WTC11 (cell line): ENCODE measurements around the gene CPAMD8. TPM values are rescaled to one million over a fixed set of nuclear protein-coding genes. Genes with fewer than 3 reads are reported as not detected.

ENCODE experiments used
- ATAC-seq: fragments of 200-7000 bp; cut with Tn5 transposase; 2 replicates; pipeline ENCODE4 v1.10.0; 2021; ENCODE audit warnings: mild to moderate bottlenecking, moderate library complexity
- CTCF ChIA-PET: fragments of 300-600 bp; sonication (Branson Sonifier 250); formaldehyde crosslinking; loops from one replicate; lab custom pipeline; 2021; ENCODE audit warnings: antibody characterized with exemption; lab: Charles Lee
- POLR2A ChIA-PET: fragments of 350-600 bp; sonication (Branson Sonifier 250); formaldehyde crosslinking; loops from one replicate; lab custom pipeline; 2021; ENCODE audit warnings: antibody characterized with exemption; lab: Charles Lee
- DNase-seq: peaks from one replicate; pipeline ENCODE4 v3.0.0; 2021; ENCODE audit warnings: low spot score
- H3K27ac Mint-ChIP-seq: 2 replicates; pipeline ENCODE4 v1.8.0; 2021; ENCODE audit warnings: mixed read lengths
- H3K27me3 Mint-ChIP-seq: 2 replicates; pipeline ENCODE4 v1.8.0; 2021; ENCODE audit warnings: low read depth, mild to moderate bottlenecking, moderate library complexity, mixed read lengths
- H3K36me3 Mint-ChIP-seq: 2 replicates; pipeline ENCODE4 v1.8.0; 2021; ENCODE audit warnings: mixed read lengths
- H3K4me1 Mint-ChIP-seq: 2 replicates; pipeline ENCODE4 v1.8.0; 2022; ENCODE audit warnings: mixed read lengths
- H3K4me3 Mint-ChIP-seq: 2 replicates; pipeline ENCODE4 v1.8.0; 2021; ENCODE audit warnings: mild to moderate bottlenecking, moderate library complexity, mixed read lengths
- H3K9me3 Mint-ChIP-seq: 2 replicates; pipeline ENCODE4 v1.8.0; 2021; ENCODE audit warnings: mixed read lengths
- CDX4 ChIP-seq: fragments of 250-450 bp; sonication (Bioruptor Pico); IDR thresholded peaks from 2 replicates; pipeline ENCODE4 v1.9.0; 2021; ENCODE audit warnings: moderate library complexity, mild to moderate bottlenecking, inconsistent platforms, borderline replicate concordance
- CREM ChIP-seq: sonication (generic); formaldehyde crosslinking; IDR thresholded peaks from 2 replicates; pipeline ENCODE4 v1.8.1; 2022; ENCODE audit warnings: mild to moderate bottlenecking, missing genetic modification reagents, moderate library complexity
- E2F5 ChIP-seq: sonication (generic); formaldehyde crosslinking; IDR thresholded peaks from 2 replicates; pipeline ENCODE4 v1.8.1; 2022; ENCODE audit warnings: mild to moderate bottlenecking, moderate library complexity, missing genetic modification reagents
- FOXP4 ChIP-seq: sonication (generic); formaldehyde crosslinking; IDR thresholded peaks from 2 replicates; pipeline ENCODE4 v1.8.0; 2022; ENCODE audit warnings: mild to moderate bottlenecking, missing genetic modification reagents
- GABPB1 ChIP-seq: sonication (generic); formaldehyde crosslinking; IDR thresholded peaks from 2 replicates; pipeline ENCODE4 v1.8.1; 2023; ENCODE audit warnings: mild to moderate bottlenecking, missing genetic modification reagents
- GTF2I ChIP-seq: fragments of 250-450 bp; sonication (Bioruptor Pico); conservative IDR thresholded peaks from 2 replicates; pipeline ENCODE4 v1.4.0; 2021; ENCODE audit warnings: mild to moderate bottlenecking
- NFATC4 ChIP-seq: fragments of 250-450 bp; sonication (Bioruptor Pico); IDR thresholded peaks from 2 replicates; pipeline ENCODE4 v1.9.0; 2021; ENCODE audit warnings: mild to moderate bottlenecking
- NFYB ChIP-seq: sonication (generic); formaldehyde crosslinking; conservative IDR thresholded peaks from 2 replicates; pipeline ENCODE4 v1.8.0; 2022; ENCODE audit warnings: low read depth, missing genetic modification reagents
- NR1H2 ChIP-seq: sonication (generic); formaldehyde crosslinking; IDR thresholded peaks from 2 replicates; pipeline ENCODE4 v1.9.0; 2021; ENCODE audit warnings: mild to moderate bottlenecking, moderate library complexity, missing genetic modification reagents
- SOX15 ChIP-seq: fragments of 250-450 bp; sonication (Bioruptor Pico); IDR thresholded peaks from 2 replicates; pipeline ENCODE4 v1.9.0; 2021; ENCODE audit warnings: mild to moderate bottlenecking
- STAT6 ChIP-seq: sonication (generic); formaldehyde crosslinking; conservative IDR thresholded peaks from 2 replicates; pipeline ENCODE4 v1.8.1; 2023; ENCODE audit warnings: mild to moderate bottlenecking, low read depth, missing genetic modification reagents, moderate library complexity
- ZNF281 ChIP-seq: sonication (generic); formaldehyde crosslinking; IDR thresholded peaks from 2 replicates; pipeline ENCODE4 v1.8.0; 2023; ENCODE audit warnings: mild to moderate bottlenecking, missing genetic modification reagents
- total RNA-seq: library from RNA; stranded (reverse); gene quantifications from 3 replicates; pipeline ENCODE4 v1.2.3, GENCODE V29; 2021

Gene CPAMD8
- total RNA-seq, 1 experiment from 2014 or later, result 6.9 TPM

GRCh38 chr19:16951529-16951928 lies 75.1 kb downstream of the CPAMD8 start:
- DNase-seq, result no peak
- Mint-ChIP-seq H3K4me1 (no peaks in the 10 kb centered on the region), H3K27me3 (peaks cover 2% of the 10 kb centered on the region; the same call in 1 of the 2 replicates), H3K36me3 (peaks cover 4% of the 10 kb centered on the region; the same call in 1 of the 2 replicates), H3K4me3 (no peak overlapping the region), H3K27ac (no peak overlapping the region; the same call in 1 of the 2 replicates), H3K9me3 (peaks cover 17% of the 10 kb centered on the region)
- ATAC-seq, result no peak
- ChIA-PET CTCF (no interaction called here), POLR2A (no interaction called here)
- TF ChIP-seq CREM (CRISPR knock-in tag), result no peak
- no peak for TF ChIP-seq FOXP4 (CRISPR knock-in tag)
- TF ChIP-seq GABPB1 (CRISPR knock-in tag), result no peak

GRCh38 chr19:16949496-16950023 lies 77.0 kb downstream of the CPAMD8 start:
- DNase-seq (no peak), ATAC-seq (no peak)
- Mint-ChIP-seq H3K36me3 (peaks cover 13% of the 10 kb centered on the region), H3K27me3 (peaks cover 2% of the 10 kb centered on the region; the same call in 1 of the 2 replicates), H3K4me1 (no peaks in the 10 kb centered on the region)
- CTCF ChIA-PET, result interaction anchor here (0.9 kb wide), 1 partner anchor 235 kb away, joined by 3 read pairs; no protein-coding TSS in a partner anchor
- TF ChIP-seq CDX4 (CRISPR knock-in tag) (no peak), NR1H2 (CRISPR knock-in tag) (no peak), GTF2I (no peak), SOX15 (CRISPR knock-in tag) (no peak), NFYB (CRISPR knock-in tag) (no peak), NFATC4 (CRISPR knock-in tag) (no peak), E2F5 (CRISPR knock-in tag) (no peak), ZNF281 (no peak), STAT6 (CRISPR knock-in tag) (no peak)
- TF ChIP-seq, all 79 proteins: peak for 0
- Mint-ChIP-seq H3K4me3 (no peak overlapping the region), H3K27ac (no peak overlapping the region), H3K9me3 (peaks cover 27% of the 10 kb centered on the region)
- POLR2A ChIA-PET, result no interaction called here
